ENCODE data around the gene CNTNAP2.

DNA sequence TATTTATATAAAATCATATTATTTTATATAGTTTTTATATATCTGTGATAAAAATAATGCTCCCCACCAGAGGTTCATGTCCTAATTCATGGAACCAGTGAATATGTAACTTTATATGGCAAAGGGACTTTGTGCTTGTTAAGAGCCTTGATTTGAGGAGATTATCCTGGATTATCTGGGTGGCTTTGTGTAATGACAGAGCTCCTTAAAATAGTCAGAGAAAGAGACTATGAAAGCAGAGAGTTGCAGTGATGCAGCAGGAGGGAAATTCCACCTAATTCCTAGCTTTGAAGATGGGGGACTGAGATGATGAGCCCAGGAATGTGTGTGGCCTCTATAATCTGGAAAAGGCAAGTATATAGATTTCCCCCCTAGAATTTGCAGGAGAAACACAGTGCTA lies 1439.7 kb downstream of the CNTNAP2 start:
- TF ChIP-seq, protein P1, sequence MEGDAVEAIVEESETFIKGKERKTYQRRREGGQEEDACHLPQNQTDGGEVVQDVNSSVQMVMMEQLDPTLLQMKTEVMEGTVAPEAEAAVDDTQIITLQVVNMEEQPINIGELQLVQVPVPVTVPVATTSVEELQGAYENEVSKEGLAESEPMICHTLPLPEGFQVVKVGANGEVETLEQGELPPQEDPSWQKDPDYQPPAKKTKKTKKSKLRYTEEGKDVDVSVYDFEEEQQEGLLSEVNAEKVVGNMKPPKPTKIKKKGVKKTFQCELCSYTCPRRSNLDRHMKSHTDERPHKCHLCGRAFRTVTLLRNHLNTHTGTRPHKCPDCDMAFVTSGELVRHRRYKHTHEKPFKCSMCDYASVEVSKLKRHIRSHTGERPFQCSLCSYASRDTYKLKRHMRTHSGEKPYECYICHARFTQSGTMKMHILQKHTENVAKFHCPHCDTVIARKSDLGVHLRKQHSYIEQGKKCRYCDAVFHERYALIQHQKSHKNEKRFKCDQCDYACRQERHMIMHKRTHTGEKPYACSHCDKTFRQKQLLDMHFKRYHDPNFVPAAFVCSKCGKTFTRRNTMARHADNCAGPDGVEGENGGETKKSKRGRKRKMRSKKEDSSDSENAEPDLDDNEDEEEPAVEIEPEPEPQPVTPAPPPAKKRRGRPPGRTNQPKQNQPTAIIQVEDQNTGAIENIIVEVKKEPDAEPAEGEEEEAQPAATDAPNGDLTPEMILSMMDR (IDR thresholded peaks at IDR 0.05): no peak
- no peak for TF ChIP-seq POLR2A (IDR thresholded peaks at IDR 0.05)

Measured in uterus (tissue), 2 donors.